ENCODE measurements around the gene SETD5.

- TF ChIP-seq CTCF (IDR thresholded peaks at IDR 0.05) (no peak), EP300 (IDR thresholded peaks at IDR 0.05) (no peak), POLR2A (IDR thresholded peaks at IDR 0.05) (no peak)
These were observed 111.4 kb downstream of the SETD5 start for GRCh38 chr3:9508781-9509180.
